ENCODE measurements around the gene DNMT3B. TPM values are rescaled to one million over a fixed set of nuclear protein-coding genes. Genes with fewer than 3 reads are reported as not detected.

The DNMT3B gene
- total and polyA plus RNA-seq, 9 of the 15 experiments (the other 6 are each of a cell fraction or from before 2014, with no cell fraction given), result 9.3 to 74.8 (median 49.1) TPM

- TF ChIP-seq ZNF57 (CRISPR knock-in tag; IDR thresholded peaks at IDR 0.05) (no peak), ZC3H8 (IDR thresholded peaks at IDR 0.05) (no peak), ESRRA (IDR thresholded peaks at IDR 0.05; ENCODE audit: borderline replicate concordance, low read depth) (peak; percentile 67), HDAC2 (IDR thresholded peaks at IDR 0.05) (peak; percentile 39; the same call in 1 of the 2 replicates), ZNF224 (CRISPR knock-in tag; IDR thresholded peaks at IDR 0.05) (no peak), KLF10 (CRISPR knock-in tag; IDR thresholded peaks at IDR 0.05) (no peak), BDP1 (IDR thresholded peaks at IDR 0.05; ENCODE audit: insufficient read depth, insufficient read length) (no peak), TAL1 (IDR thresholded peaks at IDR 0.05) (no peak), MXD1 (CRISPR knock-in tag; IDR thresholded peaks at IDR 0.05; ENCODE audit: borderline replicate concordance, poor library complexity, severe bottlenecking) (no peak), LCOR (CRISPR knock-in tag; IDR thresholded peaks at IDR 0.05) (no peak), CREB3 (tag; conservative IDR thresholded peaks at IDR 0.05; ENCODE audit: low read depth) (no peak), DPF2 (IDR thresholded peaks at IDR 0.05) (no peak), ZHX1 (conservative IDR thresholded peaks at IDR 0.05; ENCODE audit: low read length) (no peak), HDAC1 (IDR thresholded peaks at IDR 0.05) (peak in 1 of 2 experiments; percentile 68; a peak in 2 of 4 replicates), ZNF561 (CRISPR knock-in tag; conservative IDR thresholded peaks at IDR 0.05) (no peak), FOXA1 (IDR thresholded peaks at IDR 0.05; ENCODE audit: borderline replicate concordance) (no peak), ATF1 (CRISPR knock-in tag; IDR thresholded peaks at IDR 0.05) (no peak), ATF1 (tag; IDR thresholded peaks at IDR 0.05) (0 out of 2 replicates have a peak, but pooled peaks have one; percentile 11), ZNF436 (CRISPR knock-in tag; IDR thresholded peaks at IDR 0.05) (no peak), PML (IDR thresholded peaks at IDR 0.05; ENCODE audit: low read length) (no peak), MLLT1 (IDR thresholded peaks at IDR 0.05) (no peak), PHB2 (IDR thresholded peaks at IDR 0.05; ENCODE audit: low read depth) (no peak), POLR2AphosphoS2 (IDR thresholded peaks at IDR 0.05; ENCODE audit: low read length) (no peak), ILF3 (IDR thresholded peaks at IDR 0.05; ENCODE audit: borderline replicate concordance) (no peak), CEBPB (tag; IDR thresholded peaks at IDR 0.05) (peak; percentile 96), RCOR1 (IDR thresholded peaks at IDR 0.05; ENCODE audit: borderline replicate concordance in 1 of 2, low read depth in 2 of 2, low read length in 2 of 2) (peak; percentile 46 to 81; a peak in 3 of 4 replicates), KLF1 (tag; IDR thresholded peaks at IDR 0.05) (no peak)
These were observed 30.3 kb upstream of the DNMT3B start (continued) for GRCh38 chr20:32731882-32732266.

Measured in K562 (cell line).